GM19193 (cell line): ENCODE results near the gene ZBTB7C.

Experiments used
- POLR2A ChIP-seq: IDR thresholded peaks from 4 replicates; pipeline ENCODE4 v1.6.1; 2011; ENCODE audit not compliant: insufficient read depth, insufficient read length; ENCODE audit errors: extremely low read depth

Gene ZBTB7C

GRCh38 chr18:48402953-48403352, 6.2 kb downstream of the ZBTB7C start:
- no peak for TF ChIP-seq POLR2A

- TF ChIP-seq POLR2A: no peak
Observed at GRCh38 chr18:48399303-48400075, 9.7 kb downstream of the ZBTB7C start.

DNA sequence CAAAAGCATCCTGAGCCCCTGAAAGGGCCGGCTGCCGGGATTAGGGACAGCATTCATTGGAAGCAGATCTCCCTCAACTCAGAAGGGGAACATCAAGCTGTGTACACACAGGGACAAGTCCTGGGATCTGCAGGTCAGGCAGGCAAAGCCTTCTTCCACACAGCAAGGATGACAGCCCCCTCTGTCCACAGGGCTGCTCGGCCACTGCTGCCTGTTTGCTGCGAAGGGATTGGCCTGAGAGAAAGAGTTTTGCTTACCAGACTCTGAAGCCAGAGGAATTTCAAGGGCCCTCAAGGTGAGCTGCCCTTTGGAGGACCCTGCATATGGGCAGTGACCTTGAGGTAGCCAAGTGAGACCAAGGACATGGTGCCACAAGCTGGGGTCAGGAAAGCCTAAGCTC, 11.1 kb downstream of the ZBTB7C start:
- TF ChIP-seq POLR2A: no peak

GRCh38 chr18:48397021-48397420, 12.2 kb downstream of the ZBTB7C start:
- no peak for TF ChIP-seq POLR2A

DNA sequence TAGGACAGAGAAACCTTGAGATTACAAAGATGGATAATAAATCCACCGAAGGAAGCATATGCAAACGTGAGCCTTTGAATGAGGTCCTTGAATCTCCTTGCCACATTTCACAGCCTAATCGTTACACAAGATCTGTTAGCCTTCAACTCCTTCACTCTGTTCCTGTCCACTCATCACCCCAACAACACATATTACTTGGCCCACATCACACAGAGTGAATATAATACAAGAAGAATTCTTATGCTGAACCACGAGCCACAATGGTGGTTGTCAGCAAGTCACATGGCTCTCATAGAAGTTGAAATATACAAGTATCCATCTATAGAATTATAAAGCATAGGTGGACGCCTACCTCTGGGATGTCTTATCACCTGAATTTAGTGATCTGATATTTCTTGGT, 12.6 kb downstream of the ZBTB7C start:
- no peak for TF ChIP-seq POLR2A

- TF ChIP-seq POLR2A: no peak
Observed at GRCh38 chr18:48395646-48396045, 13.5 kb downstream of the ZBTB7C start.

DNA sequence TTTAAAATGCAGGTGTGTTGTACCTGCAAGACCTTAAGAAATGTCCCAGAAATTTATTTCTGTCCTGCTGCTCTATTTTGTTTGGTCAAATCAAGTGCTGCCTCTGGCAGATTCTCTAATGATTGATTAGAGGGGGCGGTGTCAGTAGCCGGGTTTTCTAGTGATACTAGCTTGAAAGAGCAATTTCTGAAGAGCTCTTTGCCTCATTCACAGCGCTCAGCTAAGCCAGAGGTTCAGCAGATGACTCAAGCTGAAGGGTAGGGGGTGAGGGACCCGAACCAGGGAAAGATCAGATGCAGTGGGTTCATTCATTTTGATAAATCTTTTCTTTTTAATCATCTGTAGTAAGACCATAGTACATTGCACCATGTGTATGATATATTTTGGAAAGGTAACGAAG, 15.0 kb downstream of the ZBTB7C start:
- no peak for TF ChIP-seq POLR2A

DNA sequence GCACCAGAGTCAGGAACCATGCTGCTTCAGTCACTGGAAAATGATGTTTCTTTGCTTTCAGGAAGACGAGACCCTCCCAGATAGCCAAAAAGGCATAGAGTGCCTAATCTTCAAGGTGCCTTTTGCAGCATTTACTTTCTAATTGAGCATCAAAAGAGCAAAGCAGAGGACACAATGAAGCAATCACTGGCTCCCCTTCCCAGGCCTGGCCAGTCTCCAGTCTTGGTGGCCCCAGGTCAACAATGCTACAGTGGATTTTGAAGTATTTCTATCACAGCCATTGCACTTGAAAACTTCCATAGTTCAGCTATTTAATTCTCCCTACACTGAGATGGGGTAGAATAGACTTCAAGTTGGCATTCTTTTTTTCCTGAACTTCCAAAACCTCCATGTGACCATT, 15.4 kb downstream of the ZBTB7C start:
- TF ChIP-seq POLR2A: no peak

- no peak for TF ChIP-seq POLR2A
Observed at GRCh38 chr18:48393170-48393569, 16.0 kb downstream of the ZBTB7C start.

DNA sequence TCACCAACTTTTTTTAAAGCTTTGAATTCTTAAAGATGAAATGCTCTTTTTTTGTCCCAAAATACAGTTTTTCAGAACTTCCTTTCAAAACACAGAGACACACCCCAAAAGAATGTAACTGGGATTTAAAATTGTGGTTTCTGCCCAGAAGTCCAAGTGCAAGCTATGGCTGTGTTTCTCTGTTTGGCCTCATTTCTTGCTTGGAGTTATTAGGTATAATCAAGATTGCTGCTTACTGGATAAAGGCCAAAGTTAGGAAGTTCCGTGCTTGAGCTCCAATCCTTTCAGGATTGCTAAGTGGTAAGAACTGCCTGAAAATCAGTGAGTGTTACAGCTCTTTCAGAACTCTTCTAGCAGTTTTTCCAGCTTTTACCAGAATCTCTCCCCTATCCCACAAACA, 16.9 kb downstream of the ZBTB7C start:
- no peak for TF ChIP-seq POLR2A

DNA sequence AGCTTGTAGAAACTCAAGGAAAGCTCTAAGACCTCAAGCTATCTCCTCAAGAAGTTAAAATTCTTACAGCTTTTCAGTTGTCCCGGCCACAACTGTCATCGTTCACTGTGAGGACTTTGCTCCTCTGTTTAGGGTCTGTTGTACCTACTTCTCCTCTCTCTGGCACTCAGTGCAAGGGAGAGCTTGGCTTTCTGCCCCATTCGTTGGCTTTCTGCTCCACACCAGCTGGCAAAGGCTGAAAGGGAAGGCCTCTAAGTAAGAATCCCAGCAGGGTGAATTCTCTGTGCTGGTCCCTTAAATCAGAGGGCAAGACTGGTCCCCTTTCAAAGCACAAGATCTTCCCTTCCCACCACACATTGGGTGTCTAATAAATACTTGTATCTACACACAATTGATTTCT, 17.3 kb downstream of the ZBTB7C start:
- TF ChIP-seq POLR2A: no peak

GRCh38 chr18:48390641-48391040, 18.5 kb downstream of the ZBTB7C start:
- no peak for TF ChIP-seq POLR2A

GRCh38 chr18:48388478-48388877, 20.7 kb downstream of the ZBTB7C start:
- no peak for TF ChIP-seq POLR2A

- no peak for TF ChIP-seq POLR2A
Observed at GRCh38 chr18:48387300-48387699, 21.9 kb downstream of the ZBTB7C start.

- TF ChIP-seq POLR2A: no peak
Observed at GRCh38 chr18:48385596-48385995, 23.6 kb downstream of the ZBTB7C start.

DNA sequence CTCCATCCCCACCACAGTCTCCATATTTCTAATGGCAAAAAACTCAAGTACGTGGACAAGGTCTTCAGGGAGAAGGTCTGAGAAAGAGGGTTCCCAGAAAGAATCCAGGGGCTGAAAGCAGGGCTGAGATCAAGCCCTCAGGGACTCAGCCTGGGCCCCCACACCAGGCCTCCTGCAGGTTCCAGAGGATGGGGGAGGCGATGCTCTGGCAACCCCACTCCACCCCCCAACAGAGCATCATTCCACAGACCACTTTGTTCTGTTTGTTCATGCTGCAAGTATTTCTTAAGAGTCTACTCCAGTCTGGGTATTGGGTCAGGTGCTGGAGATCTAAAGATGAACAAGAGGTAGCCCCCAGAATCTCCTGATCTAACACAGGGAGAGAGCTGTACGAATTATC, 32.2 kb downstream of the ZBTB7C start:
- no peak for TF ChIP-seq POLR2A

GRCh38 chr18:48376406-48376805, 32.8 kb downstream of the ZBTB7C start:
- no peak for TF ChIP-seq POLR2A
